Activated CD8-positive, alpha-beta memory T cell treated with anti-CD3 and anti-CD28 coated beads, Interleukin-2, amount 50 U/mL, for 24 hours (primary cell): ENCODE data around the gene DYNC1I1.
"Not testable (repeated sequence)": the region's sequence is repeated elsewhere in the genome, so short reads cannot be mapped to it uniquely, and the experiment has no call there.

Source experiments
- DNase-seq: peaks from one replicate; pipeline ENCODE4 v3.0.0-alpha.2; 2020; ENCODE audit errors: extremely low read depth

DYNC1I1 gene

GRCh38 chr7:95907337-95907736, 135.0 kb downstream of the DYNC1I1 start:
- no peak for DNase-seq

DNA sequence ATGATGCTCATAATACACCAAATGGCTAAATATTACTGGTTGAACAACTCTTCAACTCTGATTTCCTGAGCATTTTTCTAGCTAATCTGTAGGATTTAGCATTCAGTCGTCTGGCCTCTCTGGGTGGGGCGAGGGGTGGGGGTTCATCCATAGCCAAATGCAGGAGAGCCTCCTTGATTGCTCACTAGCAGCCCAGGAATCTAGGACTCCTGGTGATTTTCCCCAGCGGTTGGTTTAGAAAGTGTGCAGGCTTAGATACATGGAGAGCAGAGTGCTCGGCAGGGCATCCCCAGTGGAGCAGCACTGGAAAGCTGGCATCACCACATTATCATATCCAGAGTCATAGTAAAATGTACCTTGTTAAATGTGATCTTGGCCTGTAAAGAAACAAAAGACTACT, 136.1 kb downstream of the DYNC1I1 start:
- DNase-seq: no peak

DNA sequence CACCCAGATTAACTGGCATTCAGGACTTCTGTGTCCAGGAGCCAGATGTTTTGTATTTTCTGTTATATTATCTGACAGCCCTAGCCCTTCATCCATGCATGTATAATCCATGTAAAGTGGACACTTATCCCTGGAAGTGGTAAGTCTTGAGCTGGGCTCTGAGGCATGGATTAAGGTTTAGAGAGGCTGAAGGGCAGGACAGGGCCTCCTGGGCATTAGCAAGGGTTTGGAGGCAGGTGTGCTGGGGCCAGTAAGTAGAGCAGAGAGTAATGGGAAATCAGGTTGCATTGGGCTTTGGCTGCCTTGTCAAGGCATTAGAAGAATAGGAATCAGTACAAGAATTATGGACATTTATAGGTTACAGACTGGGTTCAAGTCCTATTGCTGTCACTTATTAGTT, 138.0 kb downstream of the DYNC1I1 start:
- DNase-seq: no peak

DNA sequence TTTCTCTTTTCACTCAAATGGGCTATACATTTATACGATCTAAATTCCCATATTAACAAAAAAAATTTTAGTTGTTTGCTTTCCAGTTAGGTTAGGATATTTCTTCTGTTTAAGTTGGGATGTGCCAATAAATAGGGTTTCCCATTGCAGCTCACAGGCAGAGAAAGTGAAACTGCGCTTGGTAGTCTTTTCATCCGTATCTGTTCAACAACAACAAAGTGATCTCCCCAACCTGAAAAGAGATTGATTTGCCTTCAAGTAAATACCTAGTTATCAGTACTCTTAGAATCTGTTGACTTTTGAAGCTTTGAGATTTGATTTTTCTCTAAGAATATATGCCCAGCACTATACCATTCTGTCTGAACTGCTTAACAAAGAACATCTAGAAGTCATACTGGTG, 143.4 kb downstream of the DYNC1I1 start:
- no peak for DNase-seq

- DNase-seq: peak; percentile 60
These were observed 144.4 kb downstream of the DYNC1I1 start for GRCh38 chr7:95916573-95917297.

- DNase-seq: no peak
These were observed 145.3 kb downstream of the DYNC1I1 start for GRCh38 chr7:95917634-95918033.

GRCh38 chr7:95919556-95919955, 147.2 kb downstream of the DYNC1I1 start:
- DNase-seq: no peak

DNA sequence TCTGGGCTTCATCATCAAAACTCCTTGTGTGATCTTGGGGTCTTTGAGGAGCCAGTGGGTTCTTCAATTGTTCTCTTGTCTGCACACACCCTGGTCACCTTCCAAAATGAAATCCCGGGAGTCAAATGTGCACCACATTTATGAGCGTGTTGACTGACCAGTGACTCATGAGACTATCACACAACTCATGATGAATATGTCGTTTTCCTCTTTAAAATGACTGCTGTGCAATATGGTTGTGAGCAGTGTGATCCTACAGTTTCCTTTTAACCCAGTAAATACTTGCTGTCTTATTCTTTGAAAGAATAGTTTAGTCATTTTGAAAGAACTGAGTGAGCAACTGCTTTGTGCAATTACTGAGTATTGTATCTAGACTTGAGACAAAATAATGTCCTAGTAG, 149.2 kb downstream of the DYNC1I1 start:
- DNase-seq: no peak

DNA sequence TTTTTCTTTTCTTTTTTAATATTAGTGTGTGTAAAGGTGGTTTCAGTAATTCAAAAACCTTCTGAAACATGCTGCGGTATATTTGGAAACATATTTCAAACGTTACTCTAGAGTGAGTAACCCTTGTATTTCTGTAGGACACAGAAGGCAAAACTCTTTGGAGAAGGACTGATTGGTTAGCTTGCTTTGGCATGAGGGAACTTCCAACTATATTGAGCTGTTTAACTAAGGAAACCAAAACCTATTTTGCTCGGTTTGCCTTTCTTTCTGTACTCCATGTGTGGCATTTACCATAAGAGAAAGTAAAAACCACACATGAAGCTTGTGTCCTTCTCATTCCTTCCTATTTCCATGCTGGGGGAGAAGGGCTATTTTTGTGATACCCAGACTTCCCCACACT, 149.8 kb downstream of the DYNC1I1 start:
- no peak for DNase-seq

DNA sequence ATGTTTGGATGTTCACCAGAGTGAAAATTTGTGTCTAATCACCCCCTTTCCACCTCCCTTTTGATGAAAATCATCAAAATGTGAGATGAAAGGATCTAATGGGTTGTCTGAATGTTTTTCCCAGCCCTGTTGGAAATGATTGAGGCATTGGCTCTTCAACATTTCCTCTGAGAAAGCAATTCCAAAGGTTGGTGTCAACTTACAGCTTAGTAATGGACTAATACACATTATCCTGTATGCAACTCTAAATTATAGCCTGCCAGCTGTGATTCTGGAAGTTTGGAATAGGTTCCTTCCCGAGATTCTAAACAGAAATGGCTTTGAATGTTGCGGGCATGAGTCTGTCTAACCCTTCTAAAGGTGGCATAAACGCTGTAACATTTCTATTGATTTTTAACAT, 152.9 kb downstream of the DYNC1I1 start:
- DNase-seq: no peak

- DNase-seq: no peak
These were observed 153.6 kb downstream of the DYNC1I1 start for GRCh38 chr7:95925971-95926370.

- DNase-seq: no peak
These were observed 155.4 kb downstream of the DYNC1I1 start for GRCh38 chr7:95927756-95928155.

- no peak for DNase-seq
These were observed 157.4 kb downstream of the DYNC1I1 start for GRCh38 chr7:95929710-95930280.

DNA sequence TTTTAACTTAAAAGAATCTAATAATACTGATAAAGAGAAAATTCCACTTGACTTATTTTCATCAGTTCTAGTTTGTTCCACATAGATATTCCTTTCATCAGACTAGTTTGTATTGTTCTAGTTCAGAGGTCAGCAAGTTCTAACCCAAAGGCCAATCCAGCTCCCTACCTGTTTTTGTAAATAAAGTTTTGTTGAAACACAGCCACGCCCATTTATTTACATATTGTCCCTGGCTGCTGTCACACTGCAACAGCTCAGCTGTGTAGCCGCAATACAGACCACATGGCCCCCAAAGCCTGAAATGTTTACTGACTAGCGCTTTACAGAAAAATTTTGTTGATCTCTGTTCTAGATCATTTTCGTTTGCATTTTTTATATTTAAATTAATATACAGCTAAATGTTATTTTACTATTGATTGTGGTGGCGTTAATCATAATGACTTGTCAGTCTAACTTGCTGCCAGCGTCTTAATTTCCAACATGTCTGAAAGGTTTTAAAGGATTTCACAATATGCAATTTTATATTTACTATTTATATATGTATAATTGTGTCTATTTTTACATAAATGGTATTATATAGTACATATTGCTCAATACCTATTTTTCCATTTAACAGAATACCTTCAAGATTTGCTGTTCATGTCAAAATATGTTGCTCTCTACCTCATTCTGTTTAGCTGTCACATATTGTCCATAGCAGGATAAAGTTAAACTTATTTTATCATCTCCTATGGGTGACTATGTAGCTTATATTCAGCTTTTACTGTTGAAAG, 159.3 kb downstream of the DYNC1I1 start:
- DNase-seq: no peak

GRCh38 chr7:95933618-95934017, 161.3 kb downstream of the DYNC1I1 start:
- no peak for DNase-seq

- not testable (repeated sequence) for DNase-seq
These were observed 172.5 kb downstream of the DYNC1I1 start for GRCh38 chr7:95944867-95945266.

- DNase-seq: no peak
These were observed 178.3 kb downstream of the DYNC1I1 start for GRCh38 chr7:95950698-95951097.

- no peak for DNase-seq
These were observed 179.2 kb downstream of the DYNC1I1 start for GRCh38 chr7:95951531-95951930.

- DNase-seq: no peak
These were observed 179.8 kb downstream of the DYNC1I1 start for GRCh38 chr7:95951997-95952795.

- no peak for DNase-seq
These were observed 180.5 kb downstream of the DYNC1I1 start for GRCh38 chr7:95952851-95953250.

GRCh38 chr7:95955748-95956147, 183.4 kb downstream of the DYNC1I1 start:
- no peak for DNase-seq

- DNase-seq: no peak
These were observed 185.2 kb downstream of the DYNC1I1 start for GRCh38 chr7:95957510-95957909.
